ENCODE data around the gene MSH3. TPM values are rescaled to one million over a fixed set of nuclear protein-coding genes. Genes with fewer than 3 reads are reported as not detected.
"Not testable (repeated sequence)": the region's sequence is repeated elsewhere in the genome, so short reads cannot be mapped to it uniquely, and the experiment has no call there.

MSH3 gene
- polyA plus RNA-seq, 1 donor, result 13.8 TPM

DNA sequence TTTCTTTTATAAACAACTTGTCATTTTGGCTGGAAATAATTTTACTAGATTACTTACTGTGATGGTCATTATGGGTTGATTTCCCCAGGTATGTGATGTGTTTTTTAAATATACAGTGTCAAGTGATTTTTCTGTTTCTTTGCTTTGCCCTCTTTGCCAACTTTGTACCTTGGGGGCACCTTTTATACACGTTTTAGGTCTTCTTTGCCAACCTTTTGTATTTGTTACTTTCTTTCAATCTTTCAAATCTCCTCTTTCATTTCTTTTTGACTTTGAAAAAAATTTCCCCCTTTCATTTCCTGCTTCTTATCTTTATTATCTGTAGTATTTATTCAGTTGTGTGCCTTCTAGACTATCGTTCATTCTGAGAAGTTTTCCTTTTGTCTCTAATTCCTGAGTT is 65.7 kb downstream of the MSH3 start:
- no peaks in the 10 kb centered on the region for H3K4me1 ChIP-seq (ENCODE audit: control insufficient read depth, insufficient read depth, low read length)
- peaks cover 11% of the 10 kb centered on the region for H3K36me3 ChIP-seq (ENCODE audit: control insufficient read depth, insufficient read depth, low read length)
- no peak for DNase-seq
- H3K27ac ChIP-seq (ENCODE audit: low read length), result no peak overlapping the region
- 100% methylated on average over 1 of the region's 2 CpGs for WGBS (ENCODE audit: insufficient coverage, low lambda C conversion rate)
- peaks cover 6% of the 10 kb centered on the region for H3K9me3 ChIP-seq (ENCODE audit: control insufficient read depth, low read depth, low read length)
- no peak overlapping the region for H3K4me3 ChIP-seq (ENCODE audit: low read length)
- no peaks in the 10 kb centered on the region for H3K27me3 ChIP-seq (ENCODE audit: control insufficient read depth, insufficient read depth, low read length)

DNA sequence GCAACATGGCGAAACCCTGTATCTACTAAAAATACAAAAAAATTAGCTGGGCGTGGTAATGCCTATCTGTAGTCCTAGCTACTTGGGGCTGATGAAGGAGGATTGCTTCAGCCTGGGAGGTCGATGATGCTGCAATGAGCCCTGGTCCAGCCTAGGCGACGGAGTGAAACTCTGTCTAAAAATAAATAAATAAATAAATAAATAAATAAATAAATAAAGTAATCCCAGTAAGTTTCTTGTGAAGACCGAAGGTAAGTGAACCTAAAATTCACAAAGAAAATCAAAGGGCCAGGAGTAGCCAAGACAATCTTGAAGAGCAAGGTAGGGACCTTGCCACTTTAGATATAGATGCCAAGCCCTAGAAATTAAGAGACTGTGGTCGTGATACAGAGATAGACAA is 68.5 kb downstream of the MSH3 start:
- no peak for DNase-seq
- 82% methylated on average over 2 of the region's 7 CpGs for WGBS (ENCODE audit: insufficient coverage, low lambda C conversion rate)
- peaks cover 6% of the 10 kb centered on the region for H3K9me3 ChIP-seq (ENCODE audit: control insufficient read depth, low read depth, low read length)
- H3K27me3 ChIP-seq (ENCODE audit: control insufficient read depth, insufficient read depth, low read length), result no peaks in the 10 kb centered on the region
- peaks cover 22% of the 10 kb centered on the region for H3K36me3 ChIP-seq (ENCODE audit: control insufficient read depth, insufficient read depth, low read length)
- no peaks in the 10 kb centered on the region for H3K4me1 ChIP-seq (ENCODE audit: control insufficient read depth, insufficient read depth, low read length)
- no peak overlapping the region for H3K4me3 ChIP-seq (ENCODE audit: low read length)
- no peak overlapping the region for H3K27ac ChIP-seq (ENCODE audit: low read length)

DNA sequence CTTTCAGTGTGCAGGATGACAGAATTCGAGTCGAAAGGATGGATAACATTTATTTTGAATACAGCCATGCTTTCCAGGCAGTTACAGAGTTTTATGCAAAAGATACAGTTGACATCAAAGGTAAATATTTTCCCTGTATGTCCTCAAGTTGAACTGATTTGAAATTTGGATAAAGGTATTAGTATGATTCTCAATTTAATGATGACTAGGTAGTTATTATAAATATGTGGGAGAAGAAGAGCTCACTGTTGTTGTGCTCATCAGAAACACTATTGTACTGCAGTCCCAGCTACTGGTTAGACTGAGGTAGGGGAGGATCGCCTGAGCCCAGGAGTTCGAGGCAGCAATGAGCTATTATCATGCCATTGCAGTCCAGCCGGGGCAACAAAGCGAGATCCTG is 71.0 kb downstream of the MSH3 start:
- Histone ChIP-seq H3K9me3 (ENCODE audit: control insufficient read depth, low read depth, low read length) (no peaks in the 10 kb centered on the region), H3K4me1 (ENCODE audit: control insufficient read depth, insufficient read depth, low read length) (no peaks in the 10 kb centered on the region), H3K4me3 (ENCODE audit: low read length) (no peak overlapping the region), H3K36me3 (ENCODE audit: control insufficient read depth, insufficient read depth, low read length) (peaks cover 23% of the 10 kb centered on the region), H3K27me3 (ENCODE audit: control insufficient read depth, insufficient read depth, low read length) (no peaks in the 10 kb centered on the region), H3K27ac (ENCODE audit: low read length) (no peak overlapping the region)
- WGBS (ENCODE audit: insufficient coverage, low lambda C conversion rate), result 100% methylated on average over 2 of the region's 6 CpGs
- no peak for DNase-seq

DNA sequence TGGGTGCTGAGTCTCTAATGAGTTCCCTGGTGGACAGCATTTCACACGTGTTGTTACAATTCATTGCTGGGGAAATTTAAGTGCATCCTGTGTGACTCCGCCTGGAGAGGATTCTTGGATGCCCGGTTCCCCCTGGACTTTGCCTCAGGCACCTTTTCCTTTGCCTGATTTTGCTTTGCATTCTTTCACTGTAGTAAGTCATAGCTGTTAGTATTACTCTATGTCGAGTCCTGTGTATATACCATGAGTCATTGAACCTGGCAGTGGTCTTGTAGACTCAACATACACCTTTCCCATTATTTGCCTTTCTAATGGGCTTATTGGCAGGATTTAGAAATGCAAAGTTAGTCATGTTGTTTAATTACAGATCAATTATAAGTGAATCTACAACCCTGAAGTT is 82.3 kb downstream of the MSH3 start:
- peaks cover 10% of the 10 kb centered on the region for H3K36me3 ChIP-seq (ENCODE audit: control insufficient read depth, insufficient read depth, low read length)
- DNase-seq, result no peak
- 100% methylated on average over 1 of the region's 4 CpGs for WGBS (ENCODE audit: insufficient coverage, low lambda C conversion rate)
- no peak overlapping the region for H3K4me3 ChIP-seq (ENCODE audit: low read length)
- H3K9me3 ChIP-seq (ENCODE audit: control insufficient read depth, low read depth, low read length), result no peaks in the 10 kb centered on the region
- no peaks in the 10 kb centered on the region for H3K4me1 ChIP-seq (ENCODE audit: control insufficient read depth, insufficient read depth, low read length)
- H3K27me3 ChIP-seq (ENCODE audit: control insufficient read depth, insufficient read depth, low read length), result no peaks in the 10 kb centered on the region
- H3K27ac ChIP-seq (ENCODE audit: low read length), result no peak overlapping the region

DNA sequence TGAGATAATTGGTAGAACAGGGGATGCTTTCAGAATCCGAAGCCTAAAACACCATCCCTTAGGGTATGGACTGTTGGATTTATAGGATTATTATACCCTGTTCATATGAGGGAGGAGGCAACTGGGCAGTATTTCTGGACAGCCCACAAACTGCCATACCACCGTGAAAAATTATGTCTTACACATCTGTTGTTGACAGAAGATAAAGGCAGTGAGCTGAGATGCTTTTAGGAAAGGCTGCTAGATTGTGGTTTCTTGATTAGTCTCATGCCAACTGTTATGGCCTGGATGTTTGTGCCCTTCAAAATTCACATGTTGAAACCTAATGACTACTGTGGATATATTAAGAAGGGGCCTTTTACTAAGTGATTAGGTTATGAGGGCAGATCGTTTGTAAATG is 84.0 kb downstream of the MSH3 start:
- no CpG with 5 or more reads among the region's 3 CpGs for WGBS (ENCODE audit: insufficient coverage, low lambda C conversion rate)
- DNase-seq, result no peak
- Histone ChIP-seq H3K4me1 (ENCODE audit: control insufficient read depth, insufficient read depth, low read length) (no peaks in the 10 kb centered on the region), H3K27ac (ENCODE audit: low read length) (no peak overlapping the region), H3K36me3 (ENCODE audit: control insufficient read depth, insufficient read depth, low read length) (peaks cover 16% of the 10 kb centered on the region), H3K4me3 (ENCODE audit: low read length) (no peak overlapping the region), H3K27me3 (ENCODE audit: control insufficient read depth, insufficient read depth, low read length) (no peaks in the 10 kb centered on the region), H3K9me3 (ENCODE audit: control insufficient read depth, low read depth, low read length) (no peaks in the 10 kb centered on the region)

DNA sequence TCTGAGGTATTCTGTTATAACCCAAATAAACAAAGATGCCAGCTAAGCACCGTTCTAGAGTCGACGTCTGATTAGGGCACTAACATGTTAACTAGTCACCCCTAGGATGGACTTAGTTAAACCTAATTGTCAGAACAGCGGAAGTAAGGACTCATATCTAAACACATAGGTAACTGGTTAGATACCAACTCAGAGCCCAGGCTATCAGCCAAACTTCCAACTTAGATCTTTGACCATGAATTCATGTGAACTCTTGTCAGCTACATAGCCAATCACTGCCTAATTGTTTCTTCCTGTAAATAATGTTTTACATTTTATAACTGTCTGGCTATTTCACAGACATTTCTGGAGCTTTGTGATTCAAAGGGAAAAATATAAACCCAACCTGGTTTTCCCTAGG is 84.6 kb downstream of the MSH3 start:
- no peak overlapping the region for H3K27ac ChIP-seq (ENCODE audit: low read length)
- no peaks in the 10 kb centered on the region for H3K4me1 ChIP-seq (ENCODE audit: control insufficient read depth, insufficient read depth, low read length)
- peaks cover 14% of the 10 kb centered on the region for H3K36me3 ChIP-seq (ENCODE audit: control insufficient read depth, insufficient read depth, low read length)
- WGBS (ENCODE audit: insufficient coverage, low lambda C conversion rate), result no CpG with 5 or more reads among the region's 4 CpGs
- no peak for DNase-seq
- no peaks in the 10 kb centered on the region for H3K9me3 ChIP-seq (ENCODE audit: control insufficient read depth, low read depth, low read length)
- H3K27me3 ChIP-seq (ENCODE audit: control insufficient read depth, insufficient read depth, low read length), result no peaks in the 10 kb centered on the region
- H3K4me3 ChIP-seq (ENCODE audit: low read length), result no peak overlapping the region

DNA sequence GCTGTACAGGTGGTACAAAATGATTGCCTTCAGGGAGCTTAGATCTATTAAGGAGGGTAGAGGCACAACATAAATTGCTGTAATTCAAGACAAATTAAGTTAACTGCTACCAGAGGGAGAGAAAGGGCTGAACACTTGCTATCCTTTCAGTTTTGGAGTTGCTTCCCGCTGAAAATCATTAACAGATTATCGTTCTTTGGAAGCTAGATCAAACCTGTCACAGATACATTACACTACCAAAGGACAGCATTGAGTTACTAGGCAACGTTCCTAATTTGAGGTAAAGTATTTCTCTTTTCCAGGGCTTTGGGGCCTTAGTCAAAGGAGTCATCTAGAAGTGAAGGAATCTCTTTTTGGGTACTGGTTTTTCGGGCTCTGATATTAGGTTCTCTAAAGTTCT is 85.0 kb downstream of the MSH3 start:
- peaks cover 13% of the 10 kb centered on the region for H3K36me3 ChIP-seq (ENCODE audit: control insufficient read depth, insufficient read depth, low read length)
- no peaks in the 10 kb centered on the region for H3K27me3 ChIP-seq (ENCODE audit: control insufficient read depth, insufficient read depth, low read length)
- no peak overlapping the region for H3K4me3 ChIP-seq (ENCODE audit: low read length)
- no peak for DNase-seq
- no peaks in the 10 kb centered on the region for H3K9me3 ChIP-seq (ENCODE audit: control insufficient read depth, low read depth, low read length)
- H3K4me1 ChIP-seq (ENCODE audit: control insufficient read depth, insufficient read depth, low read length), result no peaks in the 10 kb centered on the region
- no peak overlapping the region for H3K27ac ChIP-seq (ENCODE audit: low read length)
- WGBS (ENCODE audit: insufficient coverage, low lambda C conversion rate), result 100% methylated on average over 1 of the region's 4 CpGs

DNA sequence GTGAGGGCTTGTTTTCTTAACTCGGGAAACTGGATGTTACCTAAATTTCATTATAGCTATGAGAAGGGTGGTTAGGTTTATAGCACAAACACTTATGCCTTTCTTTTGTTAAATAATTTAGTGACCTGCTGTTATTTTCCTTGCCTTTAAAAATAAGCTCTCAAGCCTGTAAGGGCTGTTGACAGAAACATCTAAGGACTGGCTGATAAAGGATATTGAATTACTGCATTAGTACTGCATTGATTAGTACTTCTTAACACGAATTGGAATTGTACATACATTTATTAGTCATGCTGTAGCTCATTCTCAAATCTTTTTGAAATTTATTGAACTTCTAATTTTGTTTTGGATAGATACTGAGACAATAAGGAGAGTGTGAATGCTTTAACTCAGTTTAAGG is 85.4 kb downstream of the MSH3 start:
- Histone ChIP-seq H3K4me3 (ENCODE audit: low read length) (no peak overlapping the region), H3K27ac (ENCODE audit: low read length) (no peak overlapping the region), H3K4me1 (ENCODE audit: control insufficient read depth, insufficient read depth, low read length) (no peaks in the 10 kb centered on the region), H3K27me3 (ENCODE audit: control insufficient read depth, insufficient read depth, low read length) (no peaks in the 10 kb centered on the region), H3K36me3 (ENCODE audit: control insufficient read depth, insufficient read depth, low read length) (peaks cover 16% of the 10 kb centered on the region), H3K9me3 (ENCODE audit: control insufficient read depth, low read depth, low read length) (no peaks in the 10 kb centered on the region)
- WGBS (ENCODE audit: insufficient coverage, low lambda C conversion rate), result 86% methylated on average over 2 of the region's 2 CpGs
- no peak for DNase-seq

DNA sequence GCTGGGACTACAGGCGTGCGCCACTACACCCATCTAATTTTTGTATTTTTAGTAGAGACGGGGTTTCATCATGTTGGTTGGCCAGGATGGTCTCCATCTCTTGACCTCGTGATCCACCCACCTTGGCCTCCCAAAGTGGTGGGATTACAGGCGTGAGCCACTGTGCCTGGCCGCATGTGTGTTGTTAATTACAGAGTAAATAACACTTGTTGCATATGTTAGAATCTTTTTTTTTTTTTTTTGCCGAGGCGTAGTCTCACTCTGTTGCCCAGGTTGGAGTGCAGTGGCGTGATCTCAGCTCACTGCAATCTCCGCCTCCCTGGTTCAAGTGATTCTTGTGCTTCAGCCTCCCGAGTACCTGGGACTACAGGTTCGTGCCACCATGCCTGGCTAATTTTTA is 86.0 kb downstream of the MSH3 start:
- not testable (repeated sequence) for DNase-seq; H3K9me3 ChIP-seq (ENCODE audit: control insufficient read depth, low read depth, low read length); H3K4me3 ChIP-seq (ENCODE audit: low read length); H3K27ac ChIP-seq (ENCODE audit: low read length); H3K4me1 ChIP-seq (ENCODE audit: control insufficient read depth, insufficient read depth, low read length); H3K27me3 ChIP-seq (ENCODE audit: control insufficient read depth, insufficient read depth, low read length)
- WGBS (ENCODE audit: insufficient coverage, low lambda C conversion rate), result 100% methylated on average over 2 of the region's 12 CpGs
- peaks cover 22% of the 10 kb centered on the region for H3K36me3 ChIP-seq (ENCODE audit: control insufficient read depth, insufficient read depth, low read length)

DNA sequence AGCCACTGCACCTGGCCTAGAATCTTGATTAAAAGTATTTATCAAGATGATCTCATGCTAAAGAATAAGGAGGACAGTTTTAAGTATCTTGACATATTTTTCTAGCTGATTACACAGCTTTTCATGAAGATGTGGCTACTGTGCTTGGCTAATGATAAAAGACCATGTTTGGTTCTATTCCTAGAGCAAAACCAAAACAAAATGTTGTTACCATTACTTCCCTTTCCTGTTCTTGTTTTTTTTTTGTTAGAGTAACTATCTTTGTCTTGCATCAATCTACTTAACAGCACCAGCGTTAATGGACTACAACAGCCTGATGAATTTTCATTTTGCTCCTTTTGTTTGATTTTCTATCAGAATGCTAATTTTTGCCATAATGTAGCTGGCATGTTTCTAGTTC is 86.5 kb downstream of the MSH3 start:
- no peak for DNase-seq
- 91% methylated on average over 1 of the region's 1 CpG for WGBS (ENCODE audit: insufficient coverage, low lambda C conversion rate)
- Histone ChIP-seq H3K4me1 (ENCODE audit: control insufficient read depth, insufficient read depth, low read length) (no peaks in the 10 kb centered on the region), H3K27me3 (ENCODE audit: control insufficient read depth, insufficient read depth, low read length) (no peaks in the 10 kb centered on the region), H3K4me3 (ENCODE audit: low read length) (no peak overlapping the region), H3K27ac (ENCODE audit: low read length) (no peak overlapping the region), H3K9me3 (ENCODE audit: control insufficient read depth, low read depth, low read length) (no peaks in the 10 kb centered on the region), H3K36me3 (ENCODE audit: control insufficient read depth, insufficient read depth, low read length) (peaks cover 25% of the 10 kb centered on the region)

DNA sequence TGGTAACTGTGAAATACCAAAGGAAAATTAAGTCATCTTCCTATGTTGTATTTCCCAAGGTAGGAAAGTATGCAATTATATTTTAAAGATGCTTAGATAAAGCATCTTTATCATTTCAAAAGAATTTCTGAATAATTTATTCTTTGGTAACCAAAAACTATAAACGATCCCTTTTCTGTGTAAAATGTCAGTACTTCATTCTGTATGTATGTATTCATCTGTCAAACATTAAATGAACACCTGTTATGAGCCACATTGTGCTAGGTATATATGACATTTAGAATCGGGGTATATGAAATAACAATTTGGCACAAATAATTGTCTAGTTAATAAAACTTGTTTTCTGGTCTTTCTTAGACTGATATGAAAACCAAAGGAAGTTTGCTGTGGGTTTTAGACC is 89.7 kb downstream of the MSH3 start:
- Histone ChIP-seq H3K27me3 (ENCODE audit: control insufficient read depth, insufficient read depth, low read length) (no peaks in the 10 kb centered on the region), H3K4me3 (ENCODE audit: low read length) (no peak overlapping the region), H3K27ac (ENCODE audit: low read length) (no peak overlapping the region), H3K36me3 (ENCODE audit: control insufficient read depth, insufficient read depth, low read length) (peaks cover 36% of the 10 kb centered on the region), H3K4me1 (ENCODE audit: control insufficient read depth, insufficient read depth, low read length) (no peaks in the 10 kb centered on the region), H3K9me3 (ENCODE audit: control insufficient read depth, low read depth, low read length) (no peaks in the 10 kb centered on the region)
- DNase-seq, result no peak
- WGBS (ENCODE audit: insufficient coverage, low lambda C conversion rate), result 100% methylated on average over 1 of the region's 2 CpGs

All from large intestine (tissue), 3 donors.